HAP-1 (cell line): ENCODE measurements around the gene RECQL5.
"Not testable (repeated sequence)": the region's sequence is repeated elsewhere in the genome, so short reads cannot be mapped to it uniquely, and the experiment has no call there.

ENCODE experiments used
- DNase-seq, 2 experiments: peaks; one replicate each; pipeline ENCODE4 v3.0.0-alpha.2; 2016 to 2020; ENCODE audit warnings: low spot score in 2 of 2
- H3K27me3 ChIP-seq: fragments of 250-450 bp; sonication (Bioruptor Pico); 2 replicates; pipeline ENCODE4 v1.5.1; 2020; ENCODE audit warnings: low read depth, mild to moderate bottlenecking, moderate library complexity
- H3K36me3 ChIP-seq: fragments of 250-450 bp; sonication (Bioruptor Pico); replicated peaks from 2 replicates; pipeline ENCODE4 v1.5.1; 2020; ENCODE audit warnings: mild to moderate bottlenecking
- H3K4me1 ChIP-seq: fragments of 250-450 bp; sonication (Bioruptor Pico); 2 replicates; pipeline ENCODE4 v1.5.1; 2020; ENCODE audit warnings: mild to moderate bottlenecking
- H3K4me3 ChIP-seq: fragments of 250-450 bp; sonication (Bioruptor Pico); 2 replicates; pipeline ENCODE4 v1.5.1; 2020; ENCODE audit warnings: mild to moderate bottlenecking, moderate library complexity
- H3K9me3 ChIP-seq: fragments of 250-450 bp; sonication (Bioruptor Pico); 2 replicates; pipeline ENCODE4 v1.5.1; 2020; ENCODE audit warnings: mild to moderate bottlenecking, moderate library complexity
- in situ Hi-C: fragments of 300-500 bp; cut with MboI; formaldehyde crosslinking; loops from 3 replicates; pipeline ENCODE4 v1.14.3; 2020; ENCODE audit warnings: low sequenced_read_pairs, inconsistent platforms, mixed read lengths

The RECQL5 gene

GRCh38 chr17:75602644-75603043 lies 64.3 kb downstream of the RECQL5 start:
- no peaks in the 10 kb centered on the region for H3K4me1 ChIP-seq
- no peak for DNase-seq
- no peaks in the 10 kb centered on the region for H3K27me3 ChIP-seq
- in situ Hi-C loops: no loop called here
- H3K36me3 ChIP-seq: no peaks in the 10 kb centered on the region
- H3K9me3 ChIP-seq: no peaks in the 10 kb centered on the region
- H3K4me3 ChIP-seq: no peak overlapping the region

- H3K9me3 ChIP-seq: no peaks in the 10 kb centered on the region
- peak; percentile 64 to 93 for DNase-seq
- no peaks in the 10 kb centered on the region for H3K36me3 ChIP-seq
- H3K4me1 ChIP-seq: no peaks in the 10 kb centered on the region
- in situ Hi-C loops: no loop called here
- no peak overlapping the region for H3K4me3 ChIP-seq
- H3K27me3 ChIP-seq: no peaks in the 10 kb centered on the region
Observed at GRCh38 chr17:75601057-75601987, 65.6 kb downstream of the RECQL5 start.

- no peaks in the 10 kb centered on the region for H3K27me3 ChIP-seq
- no peaks in the 10 kb centered on the region for H3K4me1 ChIP-seq
- H3K4me3 ChIP-seq: no peak overlapping the region
- H3K36me3 ChIP-seq: no peaks in the 10 kb centered on the region
- in situ Hi-C loops: no loop called here
- DNase-seq: no peak
- H3K9me3 ChIP-seq: no peaks in the 10 kb centered on the region
Observed at GRCh38 chr17:75596320-75597087, 70.5 kb downstream of the RECQL5 start.

- H3K4me1 ChIP-seq: no peaks in the 10 kb centered on the region
- H3K36me3 ChIP-seq: no peaks in the 10 kb centered on the region
- in situ Hi-C loops: no loop called here
- no peak overlapping the region for H3K4me3 ChIP-seq
- no peaks in the 10 kb centered on the region for H3K9me3 ChIP-seq
- DNase-seq: no peak
- no peaks in the 10 kb centered on the region for H3K27me3 ChIP-seq
Observed at GRCh38 chr17:75595920-75596313, 71.0 kb downstream of the RECQL5 start.

- Histone ChIP-seq H3K4me3 (no peak overlapping the region), H3K9me3 (no peaks in the 10 kb centered on the region), H3K27me3 (no peaks in the 10 kb centered on the region), H3K36me3 (no peaks in the 10 kb centered on the region), H3K4me1 (no peaks in the 10 kb centered on the region)
- in situ Hi-C loops: no loop called here
- DNase-seq: no peak
Observed at GRCh38 chr17:75595284-75595919, 71.6 kb downstream of the RECQL5 start.

- Histone ChIP-seq H3K4me1 (no peaks in the 10 kb centered on the region), H3K36me3 (no peaks in the 10 kb centered on the region), H3K4me3 (no peak overlapping the region), H3K9me3 (no peaks in the 10 kb centered on the region), H3K27me3 (no peaks in the 10 kb centered on the region)
- in situ Hi-C loops: no loop called here
- no peak for DNase-seq
Observed at GRCh38 chr17:75594499-75595283, 72.3 kb downstream of the RECQL5 start.

- H3K9me3 ChIP-seq, H3K27me3 ChIP-seq, in situ Hi-C loops, DNase-seq, H3K4me3 ChIP-seq, H3K4me1 ChIP-seq, H3K36me3 ChIP-seq: not testable (repeated sequence)
Observed at GRCh38 chr17:75593430-75593829, 73.5 kb downstream of the RECQL5 start.

GRCh38 chr17:75592348-75593020 lies 74.5 kb downstream of the RECQL5 start:
- no peak overlapping the region for H3K4me3 ChIP-seq
- H3K27me3 ChIP-seq: no peaks in the 10 kb centered on the region
- no peak for DNase-seq
- no peaks in the 10 kb centered on the region for H3K36me3 ChIP-seq
- H3K4me1 ChIP-seq: peaks cover 4% of the 10 kb centered on the region
- H3K9me3 ChIP-seq: no peaks in the 10 kb centered on the region
- in situ Hi-C loops: no loop called here

GRCh38 chr17:75591722-75592302 lies 75.1 kb downstream of the RECQL5 start:
- in situ Hi-C loops: no loop called here
- Histone ChIP-seq H3K36me3 (no peaks in the 10 kb centered on the region), H3K9me3 (no peaks in the 10 kb centered on the region), H3K27me3 (no peaks in the 10 kb centered on the region), H3K4me3 (no peak overlapping the region), H3K4me1 (peaks cover 4% of the 10 kb centered on the region)
- DNase-seq: no peak

- in situ Hi-C loops: no loop called here
- no peak overlapping the region for H3K4me3 ChIP-seq
Observed at GRCh38 chr17:75590849-75591721, 75.9 kb downstream of the RECQL5 start.

GRCh38 chr17:75590314-75590761 lies 76.6 kb downstream of the RECQL5 start:
- Histone ChIP-seq H3K4me3 (no peak overlapping the region), H3K27me3 (no peaks in the 10 kb centered on the region), H3K36me3 (no peaks in the 10 kb centered on the region), H3K4me1 (peaks cover 4% of the 10 kb centered on the region), H3K9me3 (no peaks in the 10 kb centered on the region)
- in situ Hi-C loops: no loop called here
- DNase-seq: no peak

More at GRCh38 chr17:75590849-75591721, 75.9 kb downstream of the RECQL5 start:
- Histone ChIP-seq H3K27me3 (no peaks in the 10 kb centered on the region), H3K36me3 (no peaks in the 10 kb centered on the region), H3K9me3 (no peaks in the 10 kb centered on the region), H3K4me1 (peaks cover 4% of the 10 kb centered on the region)
- DNase-seq: no peak

- Histone ChIP-seq H3K4me1 (peaks cover 4% of the 10 kb centered on the region), H3K4me3 (peak overlapping the region; percentile 44), H3K27me3 (no peaks in the 10 kb centered on the region), H3K9me3 (no peaks in the 10 kb centered on the region), H3K36me3 (no peaks in the 10 kb centered on the region)
- DNase-seq: no peak
- in situ Hi-C loops: no loop called here
Observed at GRCh38 chr17:75589919-75590303, 77.0 kb downstream of the RECQL5 start.
